Activated T-cell treated with anti-CD3 and anti-CD28 coated beads for 48 hours (primary cell): ENCODE data around the gene CEP41.

Experiments
- DNase-seq: peaks from one replicate; pipeline ENCODE4 v3.0.0-alpha.2; 2020; ENCODE audit warnings: low read depth

The CEP41 gene

GRCh38 chr7:130417213-130417612 lies 23.6 kb downstream of the CEP41 start:
- DNase-seq: no peak

- no peak for DNase-seq
Observed at GRCh38 chr7:130415006-130415405, 25.8 kb downstream of the CEP41 start.

GRCh38 chr7:130413201-130413600 lies 27.6 kb downstream of the CEP41 start:
- DNase-seq: no peak

- no peak for DNase-seq
Observed at GRCh38 chr7:130410868-130411541, 29.8 kb downstream of the CEP41 start.

- DNase-seq: no peak
Observed at GRCh38 chr7:130409712-130410072, 31.1 kb downstream of the CEP41 start.

- no peak for DNase-seq
Observed at GRCh38 chr7:130409067-130409711, 31.6 kb downstream of the CEP41 start.

GRCh38 chr7:130405003-130405402 lies 35.8 kb downstream of the CEP41 start:
- DNase-seq: no peak

GRCh38 chr7:130401578-130401977 lies 39.2 kb downstream of the CEP41 start:
- no peak for DNase-seq

- no peak for DNase-seq
Observed at GRCh38 chr7:130401101-130401500, 39.7 kb downstream of the CEP41 start.

- DNase-seq: no peak
Observed at GRCh38 chr7:130400120-130400572, 40.7 kb downstream of the CEP41 start.

- no peak for DNase-seq
Observed at GRCh38 chr7:130398526-130399090, 42.2 kb downstream of the CEP41 start.

- no peak for DNase-seq
Observed at GRCh38 chr7:130397758-130398073, 43.1 kb downstream of the CEP41 start.

- no peak for DNase-seq
Observed at GRCh38 chr7:130397051-130397757, 43.6 kb downstream of the CEP41 start.

- DNase-seq: no peak
Observed at GRCh38 chr7:130396109-130396508, 44.7 kb downstream of the CEP41 start.

GRCh38 chr7:130395421-130395820 lies 45.4 kb downstream of the CEP41 start:
- no peak for DNase-seq

- DNase-seq: no peak
Observed at GRCh38 chr7:130394421-130395195, 46.2 kb downstream of the CEP41 start.

- no peak for DNase-seq
Observed at GRCh38 chr7:130393841-130394411, 46.9 kb downstream of the CEP41 start.

GRCh38 chr7:130393101-130393561 lies 47.7 kb downstream of the CEP41 start:
- DNase-seq: no peak

- DNase-seq: no peak
Observed at GRCh38 chr7:130390486-130390885, 50.3 kb downstream of the CEP41 start.

- no peak for DNase-seq
Observed at GRCh38 chr7:130388671-130389070, 52.1 kb downstream of the CEP41 start.

- no peak for DNase-seq
Observed at GRCh38 chr7:130387628-130388403, 53.0 kb downstream of the CEP41 start.
